Measurements from ENCODE around the gene GAR1.
"Not testable (repeated sequence)": the region's sequence is repeated elsewhere in the genome, so short reads cannot be mapped to it uniquely, and the experiment has no call there.

GAR1 gene

GRCh38 chr4:109815151-109816081 is at the start of gene GAR1:
GAR1 (plus strand) TSS chr4:109815762; CDS start chr4:109816165, 403 bp downstream.
- peak within 1 kb of the TSS; percentile 96 for H3K4me3 ChIP-seq (ENCODE audit: low read length)
- TF ChIP-seq CTCF (conservative IDR thresholded peaks at IDR 0.05; ENCODE audit: low read depth, low read length): no peak
- DNase-seq (ENCODE audit: low read depth): peak; percentile 89

- not testable (repeated sequence) for DNase-seq (ENCODE audit: low read depth); H3K4me3 ChIP-seq (ENCODE audit: low read length)
These were observed 33.5 kb upstream of the GAR1 start for GRCh38 chr4:109782092-109782491.

GRCh38 chr4:109786846-109787245 is 28.7 kb upstream of the GAR1 start:
- no peak overlapping the region for H3K4me3 ChIP-seq (ENCODE audit: low read length)
- no peak for DNase-seq (ENCODE audit: low read depth)
- TF ChIP-seq CTCF (conservative IDR thresholded peaks at IDR 0.05; ENCODE audit: low read depth, low read length): no peak

GRCh38 chr4:109787807-109788206 is 27.8 kb upstream of the GAR1 start:
- TF ChIP-seq CTCF (conservative IDR thresholded peaks at IDR 0.05; ENCODE audit: low read depth, low read length): no peak
- DNase-seq (ENCODE audit: low read depth): no peak
- no peak overlapping the region for H3K4me3 ChIP-seq (ENCODE audit: low read length)

GRCh38 chr4:109795059-109795458 is 20.5 kb upstream of the GAR1 start:
- TF ChIP-seq CTCF (conservative IDR thresholded peaks at IDR 0.05; ENCODE audit: low read depth, low read length): no peak
- no peak for DNase-seq (ENCODE audit: low read depth)
- H3K4me3 ChIP-seq (ENCODE audit: low read length): no peak overlapping the region

GRCh38 chr4:109798866-109799265 is 16.7 kb upstream of the GAR1 start:
- H3K4me3 ChIP-seq (ENCODE audit: low read length): no peak overlapping the region
- no peak for TF ChIP-seq CTCF (conservative IDR thresholded peaks at IDR 0.05; ENCODE audit: low read depth, low read length)
- no peak for DNase-seq (ENCODE audit: low read depth)

GRCh38 chr4:109801099-109801789 is 14.3 kb upstream of the GAR1 start:
- TF ChIP-seq CTCF (conservative IDR thresholded peaks at IDR 0.05; ENCODE audit: low read depth, low read length): no peak
- DNase-seq (ENCODE audit: low read depth): no peak
- peak overlapping the region; percentile 48 for H3K4me3 ChIP-seq (ENCODE audit: low read length)
